ENCODE data around the gene INO80E. TPM values are rescaled to one million over a fixed set of nuclear protein-coding genes. Genes with fewer than 3 reads are reported as not detected.

The INO80E gene
- total and polyA plus RNA-seq, 2 of the 8 experiments (the other 6 are each of a cell fraction or from before 2014, with no cell fraction given), result 43.0 to 91.2 TPM

DNA sequence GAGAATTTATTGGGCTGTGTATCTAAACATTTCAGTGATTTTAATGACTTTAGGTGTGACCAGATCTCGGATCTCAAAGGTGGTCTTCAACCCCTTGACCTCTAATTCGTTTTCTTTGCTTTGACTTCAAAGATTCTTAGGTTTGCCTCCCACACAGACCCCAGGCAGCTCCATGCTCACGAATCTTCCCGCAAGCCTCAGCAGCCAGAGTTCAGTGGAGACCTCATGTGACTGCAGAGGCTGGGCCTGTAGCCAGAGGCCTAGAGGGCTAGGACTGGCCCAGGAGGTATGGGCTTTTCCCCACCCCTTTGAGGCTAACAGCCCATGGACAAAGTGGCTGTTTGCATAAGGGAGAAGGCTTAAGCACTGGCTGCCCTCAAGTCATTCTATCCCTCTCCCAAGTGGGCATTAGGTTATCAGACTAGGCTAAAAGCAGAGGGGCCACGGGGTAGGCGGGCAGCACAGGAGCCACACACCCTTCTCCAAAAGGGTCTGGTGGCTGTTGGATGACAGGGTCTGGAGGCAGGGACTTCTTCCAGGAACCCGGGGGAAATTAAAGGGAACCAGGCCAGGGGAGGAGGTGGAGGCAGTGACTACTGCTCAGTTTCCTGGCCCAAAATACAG, 3.6 kb upstream of the INO80E start:
- no peak overlapping the region for H4K8ac ChIP-seq (ENCODE audit: extremely low read depth, insufficient read depth, low read length)
- no peak overlapping the region for H3K4ac ChIP-seq (replicated peaks; ENCODE audit: insufficient read length, low read depth, low read length)
- no peaks in the 10 kb centered on the region for H3K9me3 ChIP-seq (ENCODE audit: insufficient read depth in 2 of 2, low read depth in 1 of 2, low read length in 1 of 2)
- H3K79me1 ChIP-seq (ENCODE audit: low read depth, low read length), result peaks cover 3% of the 10 kb centered on the region; the same call in 1 of the 2 replicates
- no peak overlapping the region for H3K4me2 ChIP-seq (ENCODE audit: insufficient read depth in 1 of 2, low read depth in 2 of 2, low read length in 2 of 2)
- WGBS, 2 experiments (ENCODE audit: extremely low coverage in 1 of 2, insufficient coverage in 1 of 2, insufficient read length in 1 of 2, insufficient replicate concordance in 2 of 2, low coverage in 1 of 2, low lambda C conversion rate in 2 of 2, missing lambda C conversion rate in 1 of 2), result 80% methylated on average over 7 of the region's 7 CpGs; no CpG with 5 or more reads in 1 of the 2 experiments
- no peak overlapping the region for H2BK12ac ChIP-seq (ENCODE audit: low read depth, low read length)
- H3K18ac ChIP-seq (ENCODE audit: extremely low read depth, low read length), result no peak overlapping the region
- H2AFZ ChIP-seq (ENCODE audit: low read length), result no peak overlapping the region
- no peak overlapping the region for H2AK5ac ChIP-seq (ENCODE audit: low read depth, low read length)
- FAIRE-seq (no peak), DNase-seq (ENCODE audit: low read depth in 1 of 2, low spot score in 2 of 2) (no peak)
- H3K56ac ChIP-seq (replicated peaks; ENCODE audit: insufficient read length, low read depth, low read length), result no peak overlapping the region
- H2BK15ac ChIP-seq (ENCODE audit: low read length), result no peak overlapping the region
- no peak overlapping the region for H3K4me3 ChIP-seq (ENCODE audit: extremely low read depth in 1 of 4, insufficient read depth in 2 of 4, low read depth in 3 of 4, low read length in 4 of 4)
- no peak overlapping the region for H3K9ac ChIP-seq (replicated peaks in 1 of 4; ENCODE audit: extremely low read depth in 1 of 4, low read depth in 3 of 4, low read length in 3 of 4)
- no peak overlapping the region for H4K91ac ChIP-seq (replicated peaks; ENCODE audit: insufficient read length, low read length)
- peaks cover 0 to 7% of the 10 kb centered on the region in 2 experiments; a peak in 1 of 4 replicates for H3K79me2 ChIP-seq (ENCODE audit: control insufficient read depth in 1 of 2, insufficient read depth in 2 of 2, low read length in 2 of 2)
- H4K5ac ChIP-seq (ENCODE audit: insufficient read length, low read depth, low read length), result no peak overlapping the region
- no peak overlapping the region for H2BK5ac ChIP-seq (ENCODE audit: low read depth, low read length)
- H2BK120ac ChIP-seq (replicated peaks; ENCODE audit: low read depth, low read length), result no peak overlapping the region
- H3K23me2 ChIP-seq (ENCODE audit: low read depth, low read length), result peaks cover 9% of the 10 kb centered on the region; the same call in 1 of the 2 replicates
- no peak for TF ChIP-seq POLR2A (IDR thresholded peaks at IDR 0.05; ENCODE audit: control extremely low read depth in 1 of 2, low read depth in 2 of 2, low read length in 2 of 2)
- no peak for TF ChIP-seq HDAC2 (IDR thresholded peaks at IDR 0.05; ENCODE audit: borderline replicate concordance in 1 of 2, low read depth in 2 of 2, low read length in 2 of 2)
- no peak for TF ChIP-seq KDM4A (IDR thresholded peaks at IDR 0.05; ENCODE audit: low read depth, low read length, severe bottlenecking)
- no peak for TF ChIP-seq RNF2 (IDR thresholded peaks at IDR 0.05; ENCODE audit: borderline replicate concordance, low read depth, low read length, missing control alignments, poor library complexity, severe bottlenecking)
- no peak overlapping the region for H3K23ac ChIP-seq (ENCODE audit: insufficient read length)
- peaks cover 0 to 8% (median 3%) of the 10 kb centered on the region in 4 experiments; a peak in 4 of 7 replicates for H3K4me1 ChIP-seq (replicated peaks in 1 of 4; ENCODE audit: control insufficient read depth in 3 of 4, insufficient read depth in 4 of 4, low read length in 3 of 4)
- CTCF ChIA-PET (ENCODE audit: partially characterized antibody), result interaction anchor here (0.6 to 2.5 kb wide), 3 partner anchors 20 to 146 kb away, joined by 3 to 9 read pairs (median 3); partner anchors contain the start of gene TLCD3B
- H3K14ac ChIP-seq (ENCODE audit: insufficient read length), result no peak overlapping the region
- POLR2A ChIA-PET (ENCODE audit: partially characterized antibody), result interaction anchor here (1.0 to 5.5 kb wide), 6 partner anchors 9 to 177 kb away, joined by 3 to 34 read pairs (median 9); partner anchors contain the start of genes ASPHD1, PAGR1, SEZ6L2 and TAOK2
- H3K36me3 ChIP-seq (ENCODE audit: control insufficient read depth in 2 of 4, insufficient read depth in 4 of 4, low read length in 3 of 4), result peaks cover 0 to 29% (median 6%) of the 10 kb centered on the region in 4 experiments; a peak in 6 of 8 replicates
- H2BK20ac ChIP-seq (ENCODE audit: low read length), result no peak overlapping the region
- no peaks in the 10 kb centered on the region for H3K27me3 ChIP-seq (replicated peaks in 1 of 4; ENCODE audit: control insufficient read depth in 3 of 4, extremely low read depth in 1 of 4, insufficient read depth in 3 of 4, low read length in 3 of 4)
- H4K20me1 ChIP-seq (replicated peaks in 1 of 2; ENCODE audit: control insufficient read depth in 1 of 2, insufficient read depth in 2 of 2, low read length in 2 of 2), result no peaks in the 10 kb centered on the region
- H3K27ac ChIP-seq (ENCODE audit: low read depth, low read length), result no peak overlapping the region
